ENCODE data around the gene ATP6V0B.

Gene ATP6V0B

GRCh38 chr1:43991476-43992231, 16.9 kb downstream of the ATP6V0B start, which contains the start of gene CCDC24:
Gene CCDC24 (plus strand): TSS chr1:43991599. CDS start chr1:43991879, 280 bp downstream.
- no peaks in the 10 kb centered on the region for H3K27me3 ChIP-seq (ENCODE audit: insufficient read depth, low read depth, severe bottlenecking)
- peak within 1 kb of the TSS; percentile 69 for H3K4me3 ChIP-seq (ENCODE audit: low read depth, low read length)
- no peaks in the 10 kb centered on the region for H3K9me3 ChIP-seq (ENCODE audit: severe bottlenecking)
- peaks cover 9% of the 10 kb centered on the region; the same call in 1 of the 2 replicates for H3K36me3 ChIP-seq
- 0 out of 2 replicates have a peak, but pooled peaks have one; percentile 4 for TF ChIP-seq CTCF (IDR thresholded peaks at IDR 0.05; ENCODE audit: low read depth, low read length)
- DNase-seq: peak; percentile 84
- peak within 1 kb of the TSS; percentile 60 for H3K27ac ChIP-seq

DNA sequence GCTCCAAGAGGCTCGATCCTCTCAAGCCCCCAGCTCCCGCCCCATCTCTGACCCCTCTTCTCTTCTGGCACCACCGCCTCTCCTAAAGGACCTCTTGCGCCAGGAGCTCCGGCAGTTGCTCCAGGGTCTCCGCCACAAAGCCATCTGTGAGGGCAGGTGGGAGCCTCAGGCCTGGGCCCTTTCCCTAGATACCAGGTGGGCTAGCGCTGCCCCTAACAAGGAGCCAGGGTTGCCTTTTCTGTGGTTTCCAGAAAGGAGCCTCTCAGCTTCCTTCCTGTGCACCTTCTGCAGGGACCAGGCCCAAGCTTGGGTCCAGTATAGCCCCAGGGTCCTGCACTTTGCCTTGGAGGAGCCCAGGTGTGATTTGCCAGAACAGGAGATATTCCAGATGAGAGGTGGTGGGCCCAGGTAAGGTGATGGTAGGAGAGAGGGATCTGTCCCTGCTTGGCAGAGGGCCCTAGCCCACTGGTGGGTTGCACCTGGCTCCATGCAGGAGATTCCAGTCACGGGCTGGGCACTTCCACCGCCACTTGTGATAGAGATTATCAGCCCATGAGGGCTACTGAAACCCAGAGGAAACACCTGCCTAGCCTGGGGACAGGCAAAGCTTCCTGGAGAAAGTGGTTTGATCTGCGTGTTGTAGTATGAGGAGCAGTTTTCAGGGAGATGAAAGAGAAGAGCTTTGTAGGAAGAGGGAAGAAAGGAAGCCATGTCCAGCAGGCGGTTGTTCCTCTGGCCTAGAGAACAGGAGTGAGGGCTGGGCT, 17.7 kb downstream of the ATP6V0B start:
- H3K36me3 ChIP-seq: peaks cover 4% of the 10 kb centered on the region; the same call in 1 of the 2 replicates
- H3K27me3 ChIP-seq (ENCODE audit: insufficient read depth, low read depth, severe bottlenecking): no peaks in the 10 kb centered on the region
- H3K27ac ChIP-seq: peak overlapping the region; percentile 60
- H3K4me3 ChIP-seq (ENCODE audit: low read depth, low read length): peak overlapping the region; percentile 69
- no peak for DNase-seq
- H3K9me3 ChIP-seq (ENCODE audit: severe bottlenecking): no peaks in the 10 kb centered on the region
- no peak for TF ChIP-seq CTCF (IDR thresholded peaks at IDR 0.05; ENCODE audit: low read depth, low read length)

DNA sequence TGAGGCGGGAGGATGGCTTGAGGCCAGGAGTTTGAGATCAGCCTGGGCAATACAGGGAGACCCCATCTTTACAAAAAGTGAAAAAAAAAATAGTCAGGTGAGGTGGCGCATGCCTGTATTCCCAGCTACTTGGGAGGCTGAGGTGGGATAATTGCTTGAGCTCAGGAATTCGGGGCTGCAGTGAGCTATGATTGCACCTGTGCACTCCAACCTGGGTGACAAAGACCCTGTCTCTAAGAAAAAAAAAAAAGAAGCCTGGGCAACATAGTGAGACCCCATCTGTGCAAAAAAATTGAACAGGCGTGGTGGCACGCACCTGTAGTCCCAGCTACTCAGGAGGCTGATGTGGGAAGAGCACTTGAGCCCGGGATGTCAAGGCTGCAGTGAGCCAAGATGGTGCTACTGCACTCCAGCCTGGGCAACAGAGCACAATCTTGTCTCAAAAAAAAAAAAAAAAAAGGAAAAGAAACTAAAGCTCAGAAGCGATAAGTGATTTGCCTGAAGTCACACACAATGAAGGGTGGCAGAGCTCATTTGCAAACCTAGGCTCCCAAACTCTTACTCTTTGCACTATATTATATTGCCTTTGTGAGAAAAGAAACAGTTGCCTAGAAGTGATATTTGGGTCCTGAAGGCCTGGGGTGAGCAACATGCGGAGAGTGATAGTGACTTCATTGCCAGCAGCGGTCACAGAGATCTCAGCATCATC, 18.6 kb downstream of the ATP6V0B start:
- Histone ChIP-seq H3K36me3 (0 out of 2 replicates have a peak, but pooled peaks cover 2% of the 10 kb centered on the region), H3K27ac (no peak overlapping the region), H3K4me3 (ENCODE audit: low read depth, low read length) (no peak overlapping the region), H3K27me3 (ENCODE audit: insufficient read depth, low read depth, severe bottlenecking) (no peaks in the 10 kb centered on the region), H3K9me3 (ENCODE audit: severe bottlenecking) (no peaks in the 10 kb centered on the region)
- DNase-seq: no peak
- no peak for TF ChIP-seq CTCF (IDR thresholded peaks at IDR 0.05; ENCODE audit: low read depth, low read length)

GRCh38 chr1:43994071-43994470, 19.3 kb downstream of the ATP6V0B start:
- no peaks in the 10 kb centered on the region for H3K9me3 ChIP-seq (ENCODE audit: severe bottlenecking)
- no peak for DNase-seq
- H3K27ac ChIP-seq: no peak overlapping the region
- H3K27me3 ChIP-seq (ENCODE audit: insufficient read depth, low read depth, severe bottlenecking): no peaks in the 10 kb centered on the region
- H3K36me3 ChIP-seq: 0 out of 2 replicates have a peak, but pooled peaks cover 2% of the 10 kb centered on the region
- TF ChIP-seq CTCF (IDR thresholded peaks at IDR 0.05; ENCODE audit: low read depth, low read length): no peak
- H3K4me3 ChIP-seq (ENCODE audit: low read depth, low read length): no peak overlapping the region

DNA sequence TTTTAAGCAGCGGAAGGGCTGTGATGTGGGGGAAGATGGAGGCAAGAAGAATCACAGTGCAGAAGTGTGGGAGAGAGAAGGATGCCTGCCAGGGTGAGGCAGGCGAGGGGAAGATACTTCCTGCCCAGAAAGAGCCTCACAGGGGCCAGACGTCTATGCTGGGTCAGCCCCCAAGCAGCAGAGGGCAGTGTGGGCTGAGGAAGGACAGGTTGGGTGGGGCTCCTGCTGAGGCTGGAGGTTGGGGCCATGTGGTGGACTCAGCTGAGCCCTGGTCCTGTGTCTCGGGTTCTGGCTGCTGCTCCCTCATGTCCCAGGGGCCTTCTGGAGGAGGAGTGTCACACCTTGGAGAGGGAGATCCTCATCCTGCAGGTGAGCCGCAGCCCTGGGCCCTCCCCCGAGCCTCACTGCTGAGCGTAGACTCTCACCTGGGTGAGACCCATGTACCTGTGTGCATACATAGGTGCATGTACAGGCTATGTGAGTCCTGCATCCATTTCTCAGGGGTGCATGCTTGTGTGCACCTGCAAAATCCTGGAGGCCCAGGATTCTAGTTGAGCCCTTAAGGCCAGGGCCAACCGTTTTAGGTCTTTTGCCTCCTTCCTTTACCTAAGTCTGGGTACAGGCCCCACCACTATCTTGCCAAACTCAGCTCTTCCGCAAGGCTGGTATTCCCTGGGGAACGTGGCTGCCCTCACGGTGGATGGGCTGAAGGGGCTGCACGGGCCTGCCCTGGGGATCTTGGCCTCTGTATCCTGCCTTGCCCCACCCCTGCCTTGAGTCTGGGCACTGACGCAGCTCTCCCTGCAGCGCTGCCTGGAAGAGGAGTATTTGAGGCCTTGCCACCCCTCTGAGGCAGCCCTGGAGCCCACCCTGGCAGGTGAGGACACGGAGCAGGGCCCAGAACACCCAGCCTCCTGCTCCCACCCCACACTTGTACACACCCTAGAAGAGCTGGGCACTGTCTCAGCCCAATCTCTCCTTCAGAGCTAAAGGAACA, 20.3 kb downstream of the ATP6V0B start:
- Histone ChIP-seq H3K27me3 (ENCODE audit: insufficient read depth, low read depth, severe bottlenecking) (no peaks in the 10 kb centered on the region), H3K4me3 (ENCODE audit: low read depth, low read length) (no peak overlapping the region), H3K36me3 (0 out of 2 replicates have a peak, but pooled peaks cover under 1% of the 10 kb centered on the region), H3K27ac (no peak overlapping the region; the same call in 1 of the 2 replicates), H3K9me3 (ENCODE audit: severe bottlenecking) (no peaks in the 10 kb centered on the region)
- peak; percentile 86 for DNase-seq
- peak; percentile 94 for TF ChIP-seq CTCF (IDR thresholded peaks at IDR 0.05; ENCODE audit: low read depth, low read length)

Data from WERI-Rb-1 (cell line).